Trophoblast cell (in vitro differentiated cells and primary cell): ENCODE results near the gene SUSD6.

Experiments used
- DNase-seq, 2 donors: peaks; one replicate each; pipeline ENCODE4 v3.0.0-alpha.2; 2016
- H2AFZ ChIP-seq: 2 replicates; pipeline ENCODE4 v1.6.1; 2013; ENCODE audit warnings: low read length, moderate library complexity, mild to moderate bottlenecking; ENCODE audit not compliant: insufficient read depth, poor library complexity
- H2AK5ac ChIP-seq: 2 replicates; pipeline ENCODE4 v1.6.1; 2013; ENCODE audit warnings: mild to moderate bottlenecking, low read length
- H2BK120ac ChIP-seq: 2 replicates; pipeline ENCODE4 v1.6.1; 2013; ENCODE audit warnings: low read length, mild to moderate bottlenecking, moderate library complexity; ENCODE audit not compliant: insufficient read depth, poor library complexity
- H2BK12ac ChIP-seq: 2 replicates; pipeline ENCODE4 v1.6.1; 2013; ENCODE audit warnings: mild to moderate bottlenecking, low read length, moderate library complexity
- H2BK5ac ChIP-seq: 2 replicates; pipeline ENCODE4 v1.6.1; 2013; ENCODE audit warnings: low read length, low read depth, moderate library complexity, mild to moderate bottlenecking; ENCODE audit not compliant: poor library complexity
- H3K14ac ChIP-seq: 2 replicates; pipeline ENCODE4 v1.6.1; 2013; ENCODE audit warnings: mild to moderate bottlenecking, low read length
- H3K18ac ChIP-seq: 2 replicates; pipeline ENCODE4 v1.6.1; 2013; ENCODE audit warnings: mild to moderate bottlenecking, low read length
- H3K23ac ChIP-seq: 2 replicates; pipeline ENCODE4 v1.6.1; 2013; ENCODE audit warnings: low read length
- H3K27ac ChIP-seq: 2 replicates; pipeline ENCODE4 v1.5.1; 2013; ENCODE audit warnings: low read depth, mild to moderate bottlenecking, inconsistent platforms, low read length, moderate library complexity
- H3K27me3 ChIP-seq: 2 replicates; pipeline ENCODE4 v1.6.1; 2013; ENCODE audit warnings: inconsistent platforms, mild to moderate bottlenecking, low read length, moderate library complexity; ENCODE audit not compliant: insufficient read depth
- H3K36me3 ChIP-seq, 2 experiments: 1 replicate in 1 of 2; 2 replicates in 1 of 2; pipeline ENCODE4 v1.6.1; 2013; ENCODE audit warnings: low read length in 2 of 2, mild to moderate bottlenecking in 2 of 2, moderate library complexity in 1 of 2; ENCODE audit not compliant: insufficient read depth in 2 of 2, control insufficient read depth in 1 of 2
- H3K4ac ChIP-seq: 2 replicates; pipeline ENCODE4 v1.6.1; 2013; ENCODE audit warnings: low read depth, mild to moderate bottlenecking, low read length, moderate library complexity
- H3K4me1 ChIP-seq, 2 experiments: 1 replicate in 1 of 2; 2 replicates in 1 of 2; pipeline ENCODE4 v1.6.1; 2013; ENCODE audit warnings: low read length in 2 of 2, mild to moderate bottlenecking in 2 of 2, moderate library complexity in 1 of 2; ENCODE audit not compliant: insufficient read depth in 2 of 2, control insufficient read depth in 1 of 2
- H3K4me2 ChIP-seq: 2 replicates; pipeline ENCODE4 v1.6.1; 2013; ENCODE audit warnings: inconsistent platforms, mild to moderate bottlenecking, low read length, moderate library complexity
- H3K4me3 ChIP-seq: 2 replicates; pipeline ENCODE4 v1.5.1; 2013; ENCODE audit warnings: mild to moderate bottlenecking, low read depth, low read length, inconsistent platforms
- H3K79me1 ChIP-seq: one replicate; pipeline ENCODE4 v1.6.1; 2013; ENCODE audit warnings: low read length
- H3K79me2 ChIP-seq: 2 replicates; pipeline ENCODE4 v1.6.1; 2013; ENCODE audit warnings: low read length, mild to moderate bottlenecking; ENCODE audit not compliant: control insufficient read depth, insufficient read depth, poor library complexity
- H3K9ac ChIP-seq: 2 replicates; pipeline ENCODE4 v1.6.1; 2013; ENCODE audit warnings: mild to moderate bottlenecking, low read length
- H3K9me3 ChIP-seq: 2 replicates; pipeline ENCODE4 v1.6.1; 2013; ENCODE audit warnings: low read depth, mild to moderate bottlenecking, control low read depth, inconsistent platforms, low read length; ENCODE audit not compliant: insufficient read depth
- H4K12ac ChIP-seq: 2 replicates; pipeline ENCODE4 v1.6.1; 2013; ENCODE audit warnings: low read depth, mild to moderate bottlenecking, low read length, moderate library complexity
- H4K8ac ChIP-seq: 2 replicates; pipeline ENCODE4 v1.6.1; 2013; ENCODE audit warnings: low read depth, mild to moderate bottlenecking, low read length, moderate library complexity
- H4K91ac ChIP-seq: one replicate; pipeline ENCODE4 v1.6.1; 2013; ENCODE audit warnings: low read depth, mild to moderate bottlenecking, low read length, moderate library complexity
- WGBS: extraction: QIAGEN DNeasy Blood & Tissue Kit; methylation state at CpG from one replicate; pipeline ENCODE4 v1.1.7; 2013; ENCODE audit warnings: missing lambda C conversion rate; ENCODE audit not compliant: insufficient read length, insufficient coverage; ENCODE audit errors: extremely low coverage; 5-methylcytosine and 5-hydroxymethylcytosine counted together

The SUSD6 gene

GRCh38 chr14:69692594-69692993, 81.2 kb downstream of the SUSD6 start:
- Histone ChIP-seq H3K4me2 (no peak overlapping the region), H3K9ac (no peak overlapping the region), H3K4ac (no peak overlapping the region), H3K79me2 (no peaks in the 10 kb centered on the region), H2AK5ac (no peak overlapping the region), H2BK120ac (no peak overlapping the region), H3K4me3 (no peak overlapping the region), H3K4me1 (peaks cover 6 to 8% of the 10 kb centered on the region in 2 experiments), H3K23ac (no peak overlapping the region), H4K12ac (no peak overlapping the region), H3K79me1 (no peaks in the 10 kb centered on the region), H2BK5ac (no peak overlapping the region), H3K36me3 (no peaks in the 10 kb centered on the region), H3K14ac (no peak overlapping the region), H3K27me3 (no peaks in the 10 kb centered on the region), H2BK12ac (no peak overlapping the region), H3K9me3 (peaks cover 2% of the 10 kb centered on the region), H4K91ac (no peak overlapping the region), H4K8ac (no peak overlapping the region), H3K27ac (no peak overlapping the region), H2AFZ (no peak overlapping the region), H3K18ac (no peak overlapping the region)
- no peak for DNase-seq
- WGBS = no CpG with 5 or more reads among the region's 1 CpG

DNA sequence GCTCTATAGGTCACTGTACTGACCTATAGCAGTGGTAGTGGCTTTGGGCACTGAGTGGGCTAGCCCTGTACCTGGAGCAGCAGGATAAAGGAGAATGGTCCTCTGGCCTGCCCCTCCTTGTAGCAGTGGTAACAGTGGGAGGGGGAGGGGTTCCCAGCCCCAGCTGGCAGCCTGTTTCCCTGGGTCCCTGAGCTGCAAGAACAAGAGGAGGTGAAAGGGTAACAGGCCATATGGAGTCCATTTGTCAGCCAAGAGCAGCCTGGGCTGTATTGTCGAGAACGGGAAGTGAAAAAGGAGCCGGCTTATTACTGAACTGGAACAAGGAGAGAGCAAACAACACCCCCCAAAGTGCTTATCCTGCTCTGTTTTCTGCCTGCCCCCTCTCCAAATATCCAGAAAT, 81.7 kb downstream of the SUSD6 start:
- peaks cover 6 to 8% of the 10 kb centered on the region in 2 experiments for H3K4me1 ChIP-seq
- no peak overlapping the region for H3K4me2 ChIP-seq

GRCh38 chr14:69693801-69694729, 82.7 kb downstream of the SUSD6 start:
- Histone ChIP-seq H3K4me1 (peaks cover 6 to 9% of the 10 kb centered on the region in 2 experiments), H3K9me3 (peaks cover 2% of the 10 kb centered on the region), H3K4me2 (no peak overlapping the region), H3K27ac (no peak overlapping the region), H3K23ac (no peak overlapping the region), H3K9ac (no peak overlapping the region), H3K18ac (no peak overlapping the region), H2BK12ac (no peak overlapping the region), H3K79me2 (no peaks in the 10 kb centered on the region), H2AFZ (no peak overlapping the region), H2BK5ac (no peak overlapping the region), H3K4me3 (no peak overlapping the region), H3K36me3 (no peaks in the 10 kb centered on the region), H2BK120ac (no peak overlapping the region), H3K14ac (no peak overlapping the region), H4K8ac (no peak overlapping the region), H3K4ac (no peak overlapping the region), H3K79me1 (no peaks in the 10 kb centered on the region), H4K12ac (no peak overlapping the region), H4K91ac (no peak overlapping the region), H2AK5ac (no peak overlapping the region), H3K27me3 (no peaks in the 10 kb centered on the region)
- no peak for DNase-seq
- WGBS = no CpG with 5 or more reads among the region's 4 CpGs

More for the DNA sequence above, 81.7 kb downstream of the SUSD6 start:
- Histone ChIP-seq H3K9me3 (peaks cover 2% of the 10 kb centered on the region), H3K4me3 (no peak overlapping the region), H3K79me1 (no peaks in the 10 kb centered on the region), H3K14ac (no peak overlapping the region), H2AK5ac (no peak overlapping the region), H2BK5ac (no peak overlapping the region), H3K79me2 (no peaks in the 10 kb centered on the region), H3K18ac (no peak overlapping the region), H3K36me3 (no peaks in the 10 kb centered on the region), H4K91ac (no peak overlapping the region), H3K23ac (no peak overlapping the region), H4K12ac (no peak overlapping the region), H3K9ac (no peak overlapping the region), H2AFZ (no peak overlapping the region), H3K4ac (no peak overlapping the region), H2BK120ac (no peak overlapping the region), H4K8ac (no peak overlapping the region), H3K27ac (no peak overlapping the region), H2BK12ac (no peak overlapping the region), H3K27me3 (no peaks in the 10 kb centered on the region)
- no peak for DNase-seq
- no CpG with 5 or more reads among the region's 3 CpGs for WGBS

DNA sequence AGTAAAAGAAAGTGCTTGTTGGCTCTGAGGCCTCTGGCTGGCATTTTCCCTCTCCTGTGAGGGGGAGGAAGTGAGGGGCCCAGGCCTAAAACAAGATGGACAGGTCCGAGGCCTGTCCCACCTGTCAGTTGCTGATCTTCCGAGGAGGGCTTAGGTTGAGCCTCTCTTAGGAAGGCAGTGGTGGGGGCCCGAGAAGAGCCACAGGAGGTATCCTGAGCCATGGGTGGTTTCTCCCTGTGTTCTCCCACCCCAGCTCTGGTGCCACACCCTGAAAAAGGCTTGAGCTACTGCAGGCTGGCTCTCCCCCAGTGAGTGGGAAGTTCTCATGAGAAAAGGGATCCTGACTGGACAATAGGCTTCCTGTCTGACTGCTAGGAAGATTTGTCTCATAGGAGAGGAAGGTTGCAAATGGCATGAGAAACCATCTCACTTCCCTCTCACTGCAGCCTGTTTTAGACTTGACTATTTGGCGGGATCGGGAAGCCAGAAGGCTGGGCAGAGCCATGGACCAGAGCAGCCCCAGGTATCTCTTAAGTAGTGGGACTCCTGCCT, 83.4 kb downstream of the SUSD6 start:
- Histone ChIP-seq H3K27me3 (no peaks in the 10 kb centered on the region), H2AK5ac (no peak overlapping the region), H3K79me1 (no peaks in the 10 kb centered on the region), H3K9ac (no peak overlapping the region), H3K4me2 (no peak overlapping the region), H3K4ac (no peak overlapping the region), H3K4me1 (peaks cover 6 to 9% of the 10 kb centered on the region in 2 experiments), H3K36me3 (no peaks in the 10 kb centered on the region), H3K14ac (no peak overlapping the region), H2BK120ac (no peak overlapping the region), H3K18ac (no peak overlapping the region), H4K8ac (no peak overlapping the region), H3K9me3 (peaks cover 2% of the 10 kb centered on the region), H2BK5ac (no peak overlapping the region), H3K4me3 (no peak overlapping the region), H4K91ac (no peak overlapping the region), H2BK12ac (no peak overlapping the region), H4K12ac (no peak overlapping the region), H3K27ac (no peak overlapping the region), H3K23ac (no peak overlapping the region), H3K79me2 (no peaks in the 10 kb centered on the region), H2AFZ (no peak overlapping the region)
- no peak for DNase-seq
- WGBS = no CpG with 5 or more reads among the region's 5 CpGs
